HEK293T (cell line): ENCODE results near the gene MYDGF.

Experiments used
- ARNT ChIP-seq: fragments of 450-650 bp; IDR thresholded peaks from 2 replicates; pipeline ENCODE4 v1.6.1; 2017; ENCODE audit warnings: mild to moderate bottlenecking
- FOXM1 ChIP-seq: fragments of 450-650 bp; IDR thresholded peaks from 2 replicates; pipeline ENCODE4 v1.6.1; 2017; ENCODE audit warnings: mild to moderate bottlenecking, borderline replicate concordance
- PKNOX1 ChIP-seq: fragments of 450-650 bp; IDR thresholded peaks from 2 replicates; pipeline ENCODE4 v1.6.1; 2016
- SP1 ChIP-seq: fragments of 450-650 bp; IDR thresholded peaks from 2 replicates; pipeline ENCODE4 v1.6.1; 2017
- TARDBP ChIP-seq: fragments of 450-650 bp; IDR thresholded peaks from 2 replicates; pipeline ENCODE4 v1.6.1; 2016

- no peak for TF ChIP-seq TARDBP
- no peak for TF ChIP-seq PKNOX1
- TF ChIP-seq ARNT: no peak
- TF ChIP-seq SP1: no peak
- TF ChIP-seq FOXM1: no peak
Observed at GRCh38 chr19:4682417-4683200, 12.5 kb upstream of the MYDGF start.
